GM21737 (cell line): ENCODE measurements around the gene ZDHHC3.

Experiments
- ATAC-seq: cut with Tn5 transposase; IDR thresholded peaks from one replicate; pipeline ENCODE4 v1.9.1; 2021; ENCODE audit warnings: mild to moderate bottlenecking, moderate library complexity; ENCODE audit not compliant: unreplicated experiment

ZDHHC3 gene, protein sequence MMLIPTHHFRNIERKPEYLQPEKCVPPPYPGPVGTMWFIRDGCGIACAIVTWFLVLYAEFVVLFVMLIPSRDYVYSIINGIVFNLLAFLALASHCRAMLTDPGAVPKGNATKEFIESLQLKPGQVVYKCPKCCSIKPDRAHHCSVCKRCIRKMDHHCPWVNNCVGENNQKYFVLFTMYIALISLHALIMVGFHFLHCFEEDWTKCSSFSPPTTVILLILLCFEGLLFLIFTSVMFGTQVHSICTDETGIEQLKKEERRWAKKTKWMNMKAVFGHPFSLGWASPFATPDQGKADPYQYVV

GRCh38 chr3:44976002-44976815 lies at the start of gene ZDHHC3, which contains the start of gene EXOSC7:
Gene ZDHHC3 (minus strand): TSS chr3:44976174. CDS start chr3:44959436, 16,738 bp downstream.
Gene EXOSC7 (plus strand): TSS chr3:44976244. CDS start chr3:44976278, 34 bp downstream.
- peak; percentile 68 for ATAC-seq

- no peak for ATAC-seq
Measured at GRCh38 chr3:45024542-45025255, 48.7 kb upstream of the ZDHHC3 start.

- ATAC-seq, result no peak
Measured at GRCh38 chr3:45023675-45024074, 47.7 kb upstream of the ZDHHC3 start.

DNA sequence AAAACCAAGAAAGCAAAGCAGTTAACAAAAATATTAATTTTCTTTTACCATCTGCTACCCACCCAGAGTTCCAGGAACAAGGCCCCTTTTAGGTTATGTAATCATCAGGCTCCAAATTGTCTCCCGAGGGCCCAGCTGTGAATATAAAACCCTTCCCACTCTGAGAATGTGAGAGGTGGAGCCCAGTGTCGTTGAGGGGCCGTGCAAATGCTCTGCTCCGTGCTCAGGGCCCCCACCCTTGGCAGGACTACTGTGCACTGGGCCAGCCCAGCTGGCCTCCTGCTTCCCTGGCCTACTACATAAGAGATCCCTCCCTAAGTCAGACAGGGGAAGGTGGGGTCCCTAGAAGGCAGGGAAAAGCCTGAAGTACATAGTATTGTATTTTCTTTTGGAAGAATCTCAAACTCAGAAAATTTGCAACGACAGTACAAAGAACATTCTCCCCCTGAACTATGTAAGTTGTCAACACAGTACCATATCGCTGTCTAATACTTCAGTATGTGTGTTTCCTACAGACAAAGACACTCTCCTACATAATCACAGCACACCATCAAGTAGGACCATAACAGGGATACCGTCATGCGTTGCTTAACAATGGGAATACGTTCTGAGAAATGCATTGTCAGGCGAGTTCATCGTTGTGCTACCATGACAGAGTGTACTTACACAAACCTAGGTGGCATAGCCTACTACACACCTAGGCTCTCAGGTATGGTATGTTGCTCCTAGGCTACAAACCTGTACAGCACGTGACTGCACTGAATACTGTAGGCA lies 45.7 kb upstream of the ZDHHC3 start:
- no peak for ATAC-seq

DNA sequence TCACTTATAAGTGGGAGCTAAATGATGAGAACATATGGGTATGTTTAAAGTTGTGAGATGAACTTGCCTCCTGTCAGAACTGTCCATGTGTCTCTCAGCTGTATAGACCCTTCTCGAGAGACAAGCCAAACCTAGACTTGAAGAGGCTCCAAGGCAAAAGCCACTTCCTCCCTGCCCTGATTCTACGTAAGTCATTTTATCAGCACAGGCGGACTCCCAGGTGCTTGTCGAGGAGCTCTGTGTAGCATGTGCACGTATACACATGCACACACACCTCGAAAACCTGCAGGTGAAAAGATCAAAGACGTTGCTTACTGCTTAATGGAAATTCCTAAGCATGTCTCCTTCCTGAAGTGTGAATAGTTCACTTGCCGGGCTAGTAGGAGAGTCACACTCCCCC lies 44.6 kb upstream of the ZDHHC3 start:
- ATAC-seq, result no peak

DNA sequence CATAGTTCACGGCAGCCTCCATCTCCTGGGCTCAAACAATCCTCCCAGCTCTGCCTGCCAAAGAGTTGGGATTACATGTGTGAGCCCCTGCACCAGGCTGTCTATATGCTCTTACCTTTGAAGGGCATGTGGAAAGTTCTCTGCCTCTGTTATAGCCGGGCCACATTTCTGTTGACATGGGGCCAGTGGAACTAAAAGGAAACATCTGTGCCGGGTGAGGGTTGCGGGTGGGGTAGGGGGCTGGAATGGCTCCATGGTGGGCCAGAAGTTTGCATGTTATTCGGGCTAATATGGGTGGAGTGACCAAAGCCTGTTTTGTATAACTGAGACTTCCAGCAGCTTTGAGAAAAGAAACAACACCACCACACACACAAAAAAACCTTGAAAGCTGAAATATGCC lies 41.8 kb upstream of the ZDHHC3 start:
- ATAC-seq, result no peak

DNA sequence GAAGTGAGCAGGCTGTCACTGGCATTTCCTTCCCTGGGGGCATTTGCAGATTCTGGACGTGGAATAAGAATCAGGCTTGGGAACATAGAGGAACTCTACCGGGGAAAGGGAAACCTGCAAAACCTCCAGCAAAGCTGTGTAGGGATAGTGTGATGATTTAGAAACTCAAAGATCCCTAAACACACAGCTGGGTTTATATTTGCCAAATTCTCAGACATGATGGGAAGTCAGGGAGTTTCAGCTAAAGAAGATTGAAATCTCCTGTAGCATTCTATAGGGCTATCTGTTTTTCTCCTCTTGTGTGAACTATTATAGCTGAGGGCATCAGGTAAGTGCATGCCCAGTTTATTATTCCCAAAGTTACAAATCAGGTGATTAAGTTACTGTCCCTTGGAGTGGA lies 40.9 kb upstream of the ZDHHC3 start:
- ATAC-seq, result no peak

- ATAC-seq, result no peak
Measured at GRCh38 chr3:45012577-45012976, 36.6 kb upstream of the ZDHHC3 start.

GRCh38 chr3:45011756-45012508 lies 36.0 kb upstream of the ZDHHC3 start:
- ATAC-seq, result no peak

DNA sequence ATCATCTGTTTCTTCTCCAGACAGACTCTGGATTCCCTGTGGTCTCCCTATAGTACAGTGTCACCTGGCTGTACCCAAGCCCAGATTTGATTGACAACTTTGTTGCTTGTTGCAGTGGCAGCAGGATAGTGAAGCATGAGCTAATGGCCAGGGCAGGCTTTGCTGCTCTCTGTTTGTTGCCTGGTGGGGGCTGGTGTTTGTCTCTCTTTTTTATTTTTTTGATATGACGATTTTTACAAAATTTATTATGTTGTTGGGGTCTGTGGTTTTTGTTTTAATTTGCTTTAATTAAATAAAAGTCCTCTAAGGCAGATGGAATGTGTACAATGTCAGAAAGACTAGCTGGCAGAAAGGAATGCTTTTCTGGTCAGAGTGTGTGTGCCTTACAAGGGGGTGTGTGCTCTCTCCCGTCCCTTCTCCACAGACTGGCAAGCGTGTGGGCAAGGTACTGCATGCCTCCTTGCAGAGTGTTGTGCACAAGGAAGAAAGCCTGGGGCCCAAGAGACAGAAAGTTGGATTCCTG lies 34.9 kb upstream of the ZDHHC3 start:
- no peak for ATAC-seq

GRCh38 chr3:45009868-45010267 lies 33.9 kb upstream of the ZDHHC3 start:
- ATAC-seq, result no peak

GRCh38 chr3:45008117-45008516 lies 32.1 kb upstream of the ZDHHC3 start:
- ATAC-seq, result no peak

DNA sequence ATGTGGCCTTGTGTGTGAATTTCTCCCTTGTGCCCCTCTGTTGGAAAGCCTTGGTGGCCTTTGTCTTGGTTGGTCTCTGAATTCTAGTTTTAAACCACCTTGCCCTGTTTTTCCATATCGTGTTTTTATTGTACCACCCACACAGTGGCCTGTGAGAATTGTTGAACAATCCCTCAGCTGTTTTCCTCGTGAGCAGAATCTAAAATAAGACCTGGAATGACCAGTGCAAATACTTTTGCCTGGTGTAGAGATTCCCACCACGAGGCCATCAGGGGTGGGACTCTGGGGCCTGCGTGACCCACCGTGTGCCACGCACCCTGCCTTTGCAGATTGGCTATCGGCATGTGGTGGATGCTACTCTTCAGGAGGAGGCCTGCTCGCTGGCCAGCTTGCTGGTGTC lies 31.1 kb upstream of the ZDHHC3 start:
- no peak for ATAC-seq

DNA sequence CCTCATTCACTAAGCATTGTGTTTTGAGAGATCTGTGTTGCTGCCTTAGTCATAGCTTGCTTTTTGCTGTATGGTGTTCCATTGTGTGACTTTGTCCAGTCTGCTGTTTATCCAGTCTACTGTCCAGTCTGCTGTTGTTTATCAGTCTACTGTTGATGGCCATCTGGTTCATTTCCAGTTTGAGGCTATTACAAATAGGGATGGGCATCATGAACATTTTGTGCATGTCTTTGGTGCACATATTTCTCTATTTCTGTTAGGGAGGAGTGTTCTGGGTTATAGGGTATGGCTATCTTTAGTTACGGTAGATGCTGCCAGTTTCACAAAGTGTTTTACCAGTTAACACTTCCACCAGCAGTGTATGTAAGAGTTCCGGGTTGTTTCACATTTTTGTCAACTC lies 27.9 kb upstream of the ZDHHC3 start:
- no peak for ATAC-seq

DNA sequence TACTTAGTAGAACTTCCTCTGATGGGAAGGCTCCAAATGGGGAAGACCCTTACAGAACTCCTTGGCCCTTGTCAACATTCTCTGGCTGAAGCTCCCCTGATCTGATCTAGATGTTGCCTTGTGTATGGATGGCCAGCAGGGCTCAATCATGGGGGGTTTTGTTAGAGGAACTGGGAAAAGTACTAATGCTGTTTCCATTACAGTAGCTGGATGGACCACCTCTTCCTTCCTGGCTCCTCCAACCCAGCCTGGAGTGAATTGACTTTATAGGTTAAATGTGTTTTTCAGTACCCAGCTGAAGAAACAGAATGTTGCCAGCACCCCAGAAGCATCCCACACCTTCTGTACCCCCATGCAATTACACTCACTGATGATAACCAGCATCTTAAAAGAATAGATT lies 27.4 kb upstream of the ZDHHC3 start:
- ATAC-seq, result no peak

GRCh38 chr3:45002720-45003119 lies 26.7 kb upstream of the ZDHHC3 start:
- ATAC-seq, result no peak

DNA sequence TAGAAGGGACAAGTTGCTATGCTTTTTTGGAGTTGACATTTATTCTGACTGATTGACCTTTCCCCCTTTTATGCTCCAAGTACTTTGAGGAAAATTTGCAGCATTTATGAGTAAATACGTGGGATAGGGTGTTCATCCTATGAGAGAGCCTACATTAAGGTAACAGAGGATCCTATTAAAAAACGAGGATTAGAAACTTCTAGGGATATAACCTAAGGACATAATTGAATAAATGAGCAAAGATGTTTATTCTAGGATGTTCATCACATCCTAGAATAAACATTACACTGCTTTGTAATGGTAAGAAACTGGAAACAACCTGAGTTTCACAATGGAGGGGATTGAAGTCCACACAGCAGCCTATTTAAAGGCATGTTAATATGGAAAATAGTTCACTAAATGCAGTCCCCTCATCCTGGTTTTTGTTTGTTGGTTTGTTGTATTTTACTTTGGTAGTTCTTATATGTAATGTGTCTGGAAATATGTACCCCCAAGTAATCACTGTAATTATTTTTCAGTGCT lies 26.2 kb upstream of the ZDHHC3 start:
- ATAC-seq, result no peak

DNA sequence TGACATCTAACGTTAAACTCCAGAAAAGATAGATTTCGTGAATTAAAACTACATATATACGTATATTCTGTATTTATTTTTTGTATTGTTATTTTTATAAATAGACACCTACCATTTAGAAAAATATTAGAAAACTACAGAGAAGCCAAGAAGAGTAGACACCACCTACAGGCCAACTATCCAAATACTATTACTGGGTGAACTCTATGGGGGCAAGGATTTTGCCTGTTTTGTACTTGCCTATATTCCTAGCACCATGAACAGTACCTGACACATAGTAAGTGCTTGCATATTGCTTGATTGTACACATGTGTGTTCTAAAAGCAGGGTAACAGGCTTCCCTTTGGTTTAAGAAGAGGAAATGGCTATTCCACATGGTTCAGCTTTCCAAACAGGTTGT lies 25.8 kb upstream of the ZDHHC3 start:
- no peak for ATAC-seq

DNA sequence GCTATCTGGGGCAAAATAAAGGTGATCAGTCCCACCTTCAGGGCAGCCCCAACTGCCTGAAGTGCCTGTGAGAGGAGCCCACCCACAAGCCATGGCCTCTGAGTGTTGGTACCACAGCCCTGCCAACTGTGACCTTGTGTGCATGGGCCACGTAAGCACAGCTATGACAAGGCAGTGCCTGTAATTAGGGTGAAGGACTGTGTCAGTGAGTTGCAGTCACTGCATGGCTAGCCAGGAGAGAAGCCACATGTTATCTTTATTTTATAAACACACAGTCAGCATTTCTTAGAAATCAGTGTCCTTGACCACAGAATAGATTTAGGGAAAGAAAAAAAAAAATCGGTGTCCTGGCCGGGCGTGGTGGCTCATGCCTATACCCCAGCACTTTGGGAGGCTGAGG lies 24.8 kb upstream of the ZDHHC3 start:
- ATAC-seq, result no peak

- ATAC-seq, result no peak
Measured at GRCh38 chr3:44999782-45000181, 23.8 kb upstream of the ZDHHC3 start.
